Psoas muscle (tissue), 8 donors: Measurements from ENCODE around the gene GREM1. TPM values are rescaled to one million over a fixed set of nuclear protein-coding genes. Genes with fewer than 3 reads are reported as not detected.

Experiments used
- ATAC-seq, 4 donors: fragments of 200-7000 bp; cut with Tn5 transposase; one replicate each; pipeline ENCODE4 v1.9.1; 2020; ENCODE audit warnings: moderate library complexity in 3 of 4, mild to moderate bottlenecking in 2 of 4
- DNase-seq, 2 donors: peaks; one replicate each; pipeline ENCODE4 v3.0.0-alpha.2; 2020
- H3K27ac ChIP-seq: fragments of 200-600 bp; one replicate; pipeline ENCODE4 v1.8.0; 2022
- H3K27me3 ChIP-seq, 3 donors: fragments of 200-600 bp in 1 of 3; one replicate each; pipeline versions ENCODE4 v1.6.1 to v1.8.0; 2013 to 2022; ENCODE audit warnings: low read length in 2 of 3, mild to moderate bottlenecking in 2 of 3, moderate library complexity in 1 of 3; ENCODE audit not compliant: insufficient read depth in 3 of 3
- H3K36me3 ChIP-seq, 2 donors: fragments of 200-600 bp in 1 of 2; one replicate each; pipeline versions ENCODE4 v1.6.1 to v1.8.0; 2013 to 2022; ENCODE audit warnings: low read depth in 1 of 2, mild to moderate bottlenecking in 1 of 2, moderate library complexity in 1 of 2; ENCODE audit not compliant: insufficient read depth in 1 of 2
- H3K4me1 ChIP-seq: fragments of 200-600 bp; one replicate; pipeline ENCODE4 v1.8.0; 2022
- H3K4me3 ChIP-seq: fragments of 200-600 bp; one replicate; pipeline ENCODE4 v1.8.0; 2022; ENCODE audit warnings: mild to moderate bottlenecking
- H3K9me3 ChIP-seq: fragments of 200-600 bp; one replicate; pipeline ENCODE4 v1.8.0; 2022
- WGBS, 3 donors: extraction: QIAGEN DNeasy Blood & Tissue Kit; methylation state at CpG; one replicate each; pipeline versions ENCODE4 v1.1.6 to v1.1.7; 2013; 5-methylcytosine and 5-hydroxymethylcytosine counted together
- intact Hi-C, 2 donors: fragments of 100-400 bp; cut with DNase I; formaldehyde crosslinking; loops; one replicate each; pipeline versions ENCODE4 v1.11.0 to v1.14.2; 2022
- polyA plus RNA-seq, 3 donors: library from polyadenylated mRNA; stranded (reverse); fragments of 200-250 nt; gene quantifications; one replicate each; pipeline ENCODE4 v1.2.3, GENCODE V29; 2013
- total RNA-seq, 4 donors: library from RNA; stranded (reverse); fragmentation: NEBNext Ultra II Directional in 2 of 4; extraction: Animal tissue kit (Norgen Biotek cat#: 25700) in 2 of 4; gene quantifications; one replicate each; pipeline versions ENCODE4 v1.2.1 to v1.2.4, GENCODE V29; 2021 to 2023
- TF ChIP-seq, protein P1 (sequence below): fragments of 200-600 bp; IDR thresholded peaks from one replicate; pipeline ENCODE4 v1.8.0; 2022; ENCODE audit warnings: antibody characterized with exemption
- donor health status: healthy with polysubstance abuse.
- donor health status: DM: no; HTN: no; CAD: no; lungs with moderate emphysema.
- donor health status: Bipolar disorder and iron deficiency.
- donor health status: healthy.
- donor health status: DM: yes; HTN: yes; CAD: no.
- donor health status: DM: no; HTN: no; CAD: no.
- donor health status: DM: no; HTN: no; CAD: no.
- donor health status: DM: yes; HTN: yes; CAD: no.

The GREM1 gene
- total and polyA plus RNA-seq, 7 donors, result 0.09 to 4.5 (median 1.3) TPM

DNA sequence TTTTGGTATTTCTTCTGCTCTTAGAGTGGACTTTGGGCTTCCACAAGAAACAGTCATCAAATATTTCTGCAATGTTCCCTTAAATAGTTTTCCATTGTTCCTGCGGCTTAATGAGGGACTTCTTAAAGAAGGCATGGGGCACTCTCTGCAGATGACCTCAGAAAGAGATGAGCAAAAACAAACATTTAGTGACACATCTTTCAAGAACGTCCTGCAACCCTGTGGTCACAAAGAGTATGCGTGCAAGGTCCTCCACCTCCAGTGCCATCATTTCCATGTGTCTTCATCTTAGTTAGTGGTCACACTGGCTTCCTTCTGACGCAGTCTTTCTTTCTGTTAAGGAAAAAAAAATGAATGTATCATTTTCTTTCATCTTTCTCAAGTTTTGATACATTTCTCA, 56.2 kb downstream of the GREM1 start:
- WGBS, 3 donors, result 75 to 92% (median 76%) methylated on average over 4 of the region's 4 CpGs
- no peaks in the 10 kb centered on the region for H3K9me3 ChIP-seq
- intact Hi-C loops, result loop anchor here in 1 of 2 donors (5.0 kb wide), 1 partner anchor 48 kb away; no protein-coding TSS in a partner anchor

DNA sequence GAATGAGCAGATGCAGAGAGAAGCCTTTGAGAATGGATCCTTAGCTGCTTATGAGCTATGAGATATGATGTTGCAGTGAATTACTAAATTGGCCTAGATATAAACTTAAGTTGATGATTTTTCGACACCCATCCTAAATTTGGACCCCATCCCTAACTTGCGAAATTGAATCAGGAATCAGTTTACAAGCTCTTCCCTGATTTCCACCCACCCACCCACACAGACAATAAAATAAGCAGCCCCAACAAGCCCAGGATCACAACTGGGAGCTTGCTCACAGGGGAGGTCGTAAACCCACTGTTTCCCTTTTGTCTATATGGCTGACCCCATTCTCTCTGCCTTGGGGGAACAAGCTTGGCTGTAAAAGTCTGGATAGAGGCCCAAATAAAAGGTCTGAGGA, 57.3 kb downstream of the GREM1 start:
- H3K4me1 ChIP-seq, result no peaks in the 10 kb centered on the region
- H3K36me3 ChIP-seq, result no peaks in the 10 kb centered on the region
- ATAC-seq (no peak), DNase-seq (no peak)
- no peaks in the 10 kb centered on the region for H3K9me3 ChIP-seq
- H3K27me3 ChIP-seq, result no peaks in the 10 kb centered on the region
- 59 to 86% (median 79%) methylated on average over 3 of the region's 3 CpGs for WGBS, 3 donors
- intact Hi-C loops, result no loop called here
- no peak overlapping the region for H3K27ac ChIP-seq
- TF ChIP-seq, protein P1, sequence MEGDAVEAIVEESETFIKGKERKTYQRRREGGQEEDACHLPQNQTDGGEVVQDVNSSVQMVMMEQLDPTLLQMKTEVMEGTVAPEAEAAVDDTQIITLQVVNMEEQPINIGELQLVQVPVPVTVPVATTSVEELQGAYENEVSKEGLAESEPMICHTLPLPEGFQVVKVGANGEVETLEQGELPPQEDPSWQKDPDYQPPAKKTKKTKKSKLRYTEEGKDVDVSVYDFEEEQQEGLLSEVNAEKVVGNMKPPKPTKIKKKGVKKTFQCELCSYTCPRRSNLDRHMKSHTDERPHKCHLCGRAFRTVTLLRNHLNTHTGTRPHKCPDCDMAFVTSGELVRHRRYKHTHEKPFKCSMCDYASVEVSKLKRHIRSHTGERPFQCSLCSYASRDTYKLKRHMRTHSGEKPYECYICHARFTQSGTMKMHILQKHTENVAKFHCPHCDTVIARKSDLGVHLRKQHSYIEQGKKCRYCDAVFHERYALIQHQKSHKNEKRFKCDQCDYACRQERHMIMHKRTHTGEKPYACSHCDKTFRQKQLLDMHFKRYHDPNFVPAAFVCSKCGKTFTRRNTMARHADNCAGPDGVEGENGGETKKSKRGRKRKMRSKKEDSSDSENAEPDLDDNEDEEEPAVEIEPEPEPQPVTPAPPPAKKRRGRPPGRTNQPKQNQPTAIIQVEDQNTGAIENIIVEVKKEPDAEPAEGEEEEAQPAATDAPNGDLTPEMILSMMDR, result no peak
- no peak overlapping the region for H3K4me3 ChIP-seq

More for the DNA sequence above, 56.2 kb downstream of the GREM1 start:
- Histone ChIP-seq H3K36me3 (no peaks in the 10 kb centered on the region), H3K4me1 (no peaks in the 10 kb centered on the region), H3K27me3 (no peaks in the 10 kb centered on the region), H3K27ac (no peak overlapping the region), H3K4me3 (no peak overlapping the region)
- DNase-seq, result no peak
- no peak for ATAC-seq
- TF ChIP-seq, protein P1, result no peak

DNA sequence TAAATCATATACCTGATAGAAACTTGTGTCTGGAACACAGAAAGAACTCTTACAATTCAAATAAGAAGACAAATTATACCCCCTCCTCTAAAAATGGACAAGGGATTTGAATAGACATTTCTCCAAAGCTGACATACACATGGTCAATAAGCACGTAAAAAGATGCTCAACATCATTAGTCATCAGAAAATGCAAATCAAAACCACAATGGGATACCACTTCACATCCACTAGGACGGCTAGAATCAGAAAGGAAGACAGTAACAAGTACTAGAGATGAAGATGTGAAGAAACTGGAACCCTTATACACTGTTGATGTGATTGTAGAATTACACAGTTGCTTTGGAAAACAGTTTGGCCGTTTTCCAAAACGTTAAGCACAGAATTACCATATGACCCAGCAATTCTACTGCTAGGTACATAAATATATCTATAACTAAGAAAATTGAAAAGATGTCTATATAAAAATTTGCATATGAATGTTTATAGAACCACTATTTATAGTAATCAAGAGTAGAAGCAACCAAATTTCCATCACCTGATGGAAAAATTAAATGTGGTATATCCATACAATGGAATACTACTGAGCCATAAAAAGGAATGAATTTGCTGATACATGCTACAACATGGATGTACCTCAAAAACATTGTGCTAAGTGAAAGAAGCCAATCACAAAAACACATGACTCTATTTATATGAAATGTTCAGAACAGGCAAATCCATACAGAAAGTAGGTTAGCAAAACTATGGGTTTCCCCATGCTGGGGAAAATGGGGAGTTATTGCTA, 60.8 kb downstream of the GREM1 start:
- intact Hi-C loops, result no loop called here
- WGBS, 3 donors, result 82 to 93% (median 88%) methylated on average over 4 of the region's 4 CpGs
- TF ChIP-seq, protein P1, result no peak
- no peak overlapping the region for H3K27ac ChIP-seq
- H3K9me3 ChIP-seq, result no peaks in the 10 kb centered on the region
- H3K4me3 ChIP-seq, result no peak overlapping the region
- no peaks in the 10 kb centered on the region for H3K4me1 ChIP-seq
- DNase-seq, result no peak
- no peak for ATAC-seq
- no peaks in the 10 kb centered on the region for H3K36me3 ChIP-seq
- H3K27me3 ChIP-seq, result peaks cover 0 to 3% (median 0%) of the 10 kb centered on the region in 3 donors

DNA sequence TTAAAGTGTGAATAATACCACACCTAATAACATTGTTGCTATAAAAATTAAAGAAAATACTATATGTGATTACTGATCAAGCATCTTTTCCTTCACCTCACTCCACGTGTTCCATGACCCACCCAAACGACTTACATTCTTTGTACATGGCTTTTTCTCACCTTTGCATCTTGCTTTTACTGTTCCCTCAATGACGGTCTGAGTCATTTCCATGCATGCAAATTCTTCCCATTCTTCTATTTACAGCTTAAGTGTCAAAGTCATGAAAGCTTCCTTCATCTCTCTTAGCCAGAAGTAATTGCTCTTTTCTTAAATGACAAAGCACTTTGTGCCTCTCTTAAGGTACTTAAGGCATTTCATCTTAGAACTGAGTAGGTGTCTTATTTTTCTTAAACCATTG, 64.0 kb downstream of the GREM1 start:
- Histone ChIP-seq H3K9me3 (no peaks in the 10 kb centered on the region), H3K27ac (no peak overlapping the region), H3K4me1 (no peaks in the 10 kb centered on the region), H3K27me3 (peaks cover 0 to 3% (median 0%) of the 10 kb centered on the region in 3 donors), H3K4me3 (no peak overlapping the region), H3K36me3 (no peaks in the 10 kb centered on the region)
- intact Hi-C loops, result no loop called here
- no peak for DNase-seq
- WGBS, 3 donors, result 58 to 70% (median 63%) methylated on average over 3 of the region's 3 CpGs
- ATAC-seq, result no peak
- TF ChIP-seq, protein P1, result no peak
